NOMO-1 treated with DMSO at 0.1 percent for 48 hours (cell line): ENCODE data around the gene KEL.
A peak's percentile ranks its signal among the peaks of the same experiment; 100 is the strongest.

ENCODE experiments used
- DNase-seq: peaks from one replicate; lab custom pipeline; 2025; ENCODE audit not compliant: unreplicated experiment; lab: John Stamatoyannopoulos, UW

KEL gene

DNA sequence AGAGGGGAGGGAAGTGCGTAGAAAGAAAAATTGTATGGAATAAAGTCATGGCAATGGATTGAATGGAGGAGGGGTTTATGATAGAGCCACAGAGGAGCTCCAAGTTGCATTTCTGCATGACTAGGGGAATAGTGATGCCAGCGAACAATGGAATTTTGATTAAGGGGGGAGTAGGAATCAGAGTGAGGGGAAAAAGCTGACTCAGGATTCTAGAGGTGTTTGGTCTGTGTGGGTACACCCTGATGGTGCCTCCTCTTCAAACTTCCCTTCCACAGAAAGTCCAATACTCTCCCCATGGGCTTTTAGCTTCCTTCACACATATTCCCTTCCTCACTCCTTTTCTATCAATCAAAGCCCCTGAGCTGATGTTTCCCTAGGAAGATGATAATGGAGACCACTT, 1.8 kb upstream of the KEL start:
- no peak for DNase-seq

DNA sequence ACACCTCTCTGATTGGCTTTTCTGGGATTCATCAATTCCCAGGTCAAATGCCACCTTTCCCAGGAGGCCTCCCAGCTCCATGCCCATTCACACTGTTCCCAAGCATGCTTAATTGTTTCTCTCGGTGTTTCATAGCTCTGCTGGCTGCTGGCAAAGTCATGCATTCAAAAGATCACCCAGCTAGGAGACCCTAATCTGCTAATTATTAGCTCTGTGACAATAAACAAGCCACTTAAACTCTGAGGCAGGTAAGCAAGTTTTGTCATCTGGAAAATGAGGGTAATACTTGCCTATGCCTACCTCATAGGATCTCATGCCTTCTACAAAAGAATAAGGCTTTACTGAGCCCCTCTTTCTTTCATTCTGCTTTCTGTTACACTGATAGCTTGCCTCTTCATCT, 828 bp upstream of the KEL start:
- no peak for DNase-seq

DNA sequence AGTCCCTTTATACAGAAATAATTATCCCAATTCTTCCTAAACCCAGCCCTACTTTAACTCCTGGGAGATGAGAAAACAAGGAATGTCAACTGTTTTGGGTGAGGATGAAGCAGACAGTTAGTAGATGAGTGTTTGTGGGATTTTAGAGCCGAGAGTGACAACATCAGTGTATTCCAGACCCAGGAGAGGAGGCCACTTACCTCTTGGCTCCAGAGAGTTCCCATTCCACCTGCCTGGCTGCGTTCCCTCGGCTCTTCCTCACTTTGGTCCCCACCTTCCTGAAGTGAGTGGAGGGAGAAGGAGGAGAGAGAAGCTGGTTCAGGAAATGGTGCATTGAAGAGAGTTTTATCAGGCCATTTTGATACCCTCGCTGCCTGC, 579 bp downstream of the KEL start:
- no peak for DNase-seq

DNA sequence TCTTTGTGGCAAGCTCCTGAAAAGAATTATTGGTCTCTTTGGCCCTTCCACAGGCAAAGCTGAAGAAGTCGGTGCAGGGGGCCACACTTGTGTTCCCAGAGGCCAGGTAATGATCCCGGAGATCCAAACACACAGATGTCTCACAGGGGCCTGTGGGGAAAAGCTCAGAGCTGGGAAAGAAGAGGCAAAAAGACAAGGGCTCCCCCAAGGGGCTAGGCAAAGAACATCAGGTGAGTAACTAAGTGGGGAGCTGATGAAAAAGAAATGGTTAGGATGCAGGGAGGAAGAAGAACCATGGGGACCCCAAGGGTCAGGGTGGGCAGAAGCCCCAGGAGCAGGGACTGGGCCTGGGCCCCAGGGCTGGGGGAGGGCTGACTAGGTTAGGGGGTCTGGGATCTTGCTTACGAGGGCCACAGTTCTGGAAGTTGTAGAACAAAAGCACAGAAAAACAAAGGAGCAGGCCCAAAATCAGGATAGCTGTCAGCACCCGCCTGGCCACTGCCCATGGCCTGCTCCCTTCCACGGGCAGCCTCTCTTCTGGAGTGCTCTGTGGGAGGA, 1.1 kb downstream of the KEL start:
- no peak for DNase-seq

DNA sequence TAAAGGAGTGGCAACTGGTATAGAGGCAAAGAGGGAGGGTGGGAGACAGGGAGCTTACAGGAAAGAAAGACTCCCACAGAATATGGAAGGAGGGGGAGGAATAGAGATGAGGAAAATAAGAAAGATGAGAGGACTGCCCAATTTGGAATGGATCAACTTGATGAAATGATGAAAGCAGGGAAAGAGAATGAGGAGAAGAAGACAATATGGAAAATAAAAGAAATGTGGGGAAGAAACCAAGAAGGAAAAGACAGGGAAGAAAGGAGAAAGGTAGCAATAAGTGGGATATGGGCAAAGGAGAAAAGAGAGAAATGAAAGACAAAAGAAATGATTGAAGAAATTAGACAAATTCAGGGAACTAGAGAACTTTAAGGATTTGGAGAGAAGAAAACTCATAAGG, 3.0 kb downstream of the KEL start:
- no peak for DNase-seq

DNA sequence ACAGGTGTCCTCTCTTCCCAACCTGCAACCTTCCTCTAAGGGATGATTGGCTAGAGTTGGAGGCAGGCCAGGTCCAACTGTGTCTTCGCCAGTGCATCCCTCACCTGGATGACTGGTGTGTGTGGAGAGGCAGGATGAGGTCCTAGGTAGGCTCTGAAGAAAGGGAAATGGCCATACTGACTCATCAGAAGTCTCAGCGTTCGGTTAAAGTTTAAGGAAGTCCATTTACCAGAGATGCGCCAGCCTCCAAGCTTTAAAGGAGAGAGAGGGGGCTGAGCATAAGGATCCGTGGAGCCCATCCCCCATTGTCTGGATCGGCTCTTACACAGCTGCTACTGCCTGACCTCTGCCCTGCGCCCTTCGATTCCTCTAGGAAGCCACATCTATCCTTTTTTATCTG, 4.4 kb downstream of the KEL start:
- DNase-seq = peak; percentile 29

DNA sequence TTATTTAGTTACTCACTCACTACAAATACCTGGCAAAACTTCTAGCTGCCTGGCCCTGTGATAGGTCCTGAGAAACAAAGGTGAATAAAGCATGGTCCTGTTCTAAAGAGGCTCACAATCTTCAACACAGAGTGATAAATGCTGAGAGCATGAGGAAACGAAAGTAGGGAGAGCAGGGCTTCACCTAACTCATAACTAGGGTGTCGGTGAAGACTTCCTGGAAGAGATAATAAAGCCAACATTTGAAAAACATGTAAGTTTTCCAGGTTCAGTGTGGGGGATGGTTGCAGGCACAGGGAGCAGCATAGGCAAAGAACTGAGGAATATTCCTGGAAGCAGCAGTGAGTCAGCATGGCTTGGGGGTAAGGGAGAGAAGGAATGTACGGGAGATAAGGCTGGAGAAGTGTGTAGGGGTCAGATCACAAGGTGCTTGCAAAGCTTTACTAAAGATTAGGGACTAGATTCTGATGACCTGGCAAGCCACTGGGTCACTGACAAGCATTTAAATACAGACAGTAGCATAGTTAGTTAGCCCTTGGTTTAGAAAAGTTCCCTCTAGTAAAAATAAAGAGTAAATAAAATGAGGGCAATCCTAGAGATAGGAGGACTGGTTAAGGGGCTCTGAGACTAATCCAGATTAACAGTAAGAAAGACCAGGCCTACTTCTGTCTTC, 5.1 kb downstream of the KEL start:
- peak; percentile 3 for DNase-seq

DNA sequence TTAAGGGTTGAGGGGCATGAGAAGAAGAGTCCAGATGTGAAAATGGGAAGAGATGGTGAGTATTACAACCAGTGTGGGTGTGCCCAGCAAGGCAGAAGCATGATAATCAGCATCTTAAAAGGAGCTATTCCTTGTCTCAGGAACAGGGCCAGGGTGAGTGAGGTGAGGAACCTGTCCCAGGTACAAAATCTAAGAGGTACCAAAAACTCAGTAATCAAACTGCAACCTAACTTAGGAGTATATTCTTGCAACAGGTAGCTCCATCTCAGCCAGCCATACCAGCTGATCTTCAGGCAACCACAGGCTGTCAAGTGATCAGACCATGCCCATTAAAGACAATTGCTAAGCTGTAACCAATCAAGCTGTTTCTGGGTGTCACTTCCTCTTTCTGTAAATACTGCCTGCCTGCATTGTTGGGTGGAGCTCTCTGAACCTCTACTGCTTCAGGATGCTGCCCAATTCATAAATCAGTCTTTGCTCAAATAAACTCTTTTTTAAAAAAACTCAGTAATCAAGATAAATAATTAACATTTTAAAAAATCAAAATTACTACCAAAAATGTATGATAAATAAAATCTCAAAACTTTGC, 7.4 kb downstream of the KEL start:
- peak; percentile 64 for DNase-seq

DNA sequence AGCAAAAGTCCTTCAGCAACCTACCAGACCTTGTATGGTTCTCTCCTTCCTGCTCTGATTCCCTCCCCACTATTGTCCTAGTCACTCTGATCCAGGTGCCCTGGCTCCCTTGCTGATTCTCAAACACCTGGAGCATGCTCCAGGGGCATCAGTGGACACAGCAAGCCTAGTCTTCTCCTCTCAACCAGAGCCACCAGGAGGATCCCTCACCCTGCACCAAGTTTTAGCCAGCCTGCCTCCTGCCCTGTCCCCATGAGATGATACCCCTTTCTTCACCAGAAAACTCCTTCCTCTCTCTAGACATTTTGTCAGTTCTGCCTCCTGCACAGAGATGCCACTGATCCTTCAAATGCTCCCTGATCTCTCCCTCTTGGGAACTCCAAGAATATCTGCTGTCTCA, 11.9 kb downstream of the KEL start:
- DNase-seq = no peak

DNA sequence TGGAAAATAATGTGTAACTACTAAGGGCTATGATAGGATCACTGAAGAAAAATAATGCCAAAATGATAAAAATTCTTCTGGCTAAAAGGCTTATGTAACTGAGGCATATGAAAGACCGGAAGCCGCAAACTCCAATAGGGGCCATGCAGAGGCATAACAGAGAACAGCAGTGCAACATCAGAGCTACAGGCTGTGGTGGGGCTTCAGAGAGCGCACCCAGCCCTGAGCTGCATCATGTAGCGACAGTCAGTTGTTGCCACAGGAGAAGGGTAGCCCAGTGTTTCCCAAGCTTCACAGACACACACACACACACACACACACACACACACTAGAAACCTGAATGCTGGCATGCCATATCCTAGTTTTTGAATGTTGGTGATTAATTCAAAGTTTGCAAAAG, 13.6 kb downstream of the KEL start:
- DNase-seq = no peak

DNA sequence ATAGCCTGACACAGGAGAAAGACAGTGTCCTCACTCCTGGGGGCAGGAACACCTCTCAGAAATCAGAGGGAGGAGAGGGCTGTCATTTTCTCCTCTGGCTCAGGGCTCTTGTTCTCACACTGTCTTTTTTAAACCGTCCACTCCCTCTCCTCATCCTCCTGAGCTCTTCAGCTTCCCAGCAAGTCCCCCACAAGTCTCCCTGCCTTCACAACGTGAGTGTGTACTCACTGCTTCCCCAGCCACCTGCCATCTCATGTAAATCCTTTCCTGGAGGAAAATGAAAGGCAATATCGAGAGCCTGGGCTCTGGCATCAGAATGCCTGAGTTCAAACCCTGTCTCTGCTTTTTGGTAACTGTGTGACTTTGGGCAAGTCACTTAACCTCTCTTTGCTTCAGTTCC, 17.2 kb downstream of the KEL start:
- no peak for DNase-seq

DNA sequence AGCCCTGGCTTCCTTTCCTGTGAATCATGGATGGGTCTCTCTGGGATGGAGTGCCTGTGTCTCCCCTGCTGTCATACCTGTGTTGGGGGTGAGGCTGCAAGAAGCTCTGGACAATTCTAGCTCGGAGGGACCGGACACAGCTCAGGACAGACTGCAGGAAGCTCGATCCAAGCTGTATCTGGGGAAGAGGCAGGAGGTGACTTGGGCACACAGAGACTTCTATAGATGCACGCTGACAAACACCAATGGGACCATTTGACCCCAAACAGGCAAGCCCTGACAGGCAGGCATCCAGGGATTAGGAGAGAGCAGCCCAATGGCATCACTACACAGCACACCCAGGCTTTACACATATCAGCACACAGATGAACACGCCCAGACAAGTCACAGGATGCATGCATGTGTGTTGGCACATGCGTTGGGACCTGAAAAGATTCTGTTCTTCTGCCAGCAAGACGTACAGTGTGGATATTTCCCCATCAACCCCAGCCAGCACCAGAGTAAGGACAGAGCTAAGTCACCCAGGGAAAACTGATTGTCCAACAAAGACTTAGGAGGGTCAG, 18.4 kb downstream of the KEL start:
- no peak for DNase-seq

DNA sequence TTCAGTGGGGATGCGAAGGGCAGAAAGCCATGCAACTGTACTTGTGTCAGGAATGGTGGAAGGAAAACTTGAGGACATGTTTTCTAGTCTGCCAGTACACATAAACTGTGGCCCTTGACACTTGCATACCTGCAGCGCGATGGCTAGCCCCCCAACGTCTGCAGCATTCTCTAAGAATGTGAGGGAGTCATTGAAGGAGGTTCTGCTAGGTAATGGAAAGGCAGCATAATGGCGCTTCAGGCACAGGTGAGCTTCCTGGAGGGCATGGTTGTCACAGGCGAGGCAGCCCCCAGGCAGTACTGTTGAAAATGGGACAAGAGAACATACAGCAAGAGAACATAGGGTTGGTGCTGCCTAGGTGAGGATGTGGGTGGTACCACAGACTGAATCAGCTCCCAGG, 19.4 kb downstream of the KEL start:
- no peak for DNase-seq

DNA sequence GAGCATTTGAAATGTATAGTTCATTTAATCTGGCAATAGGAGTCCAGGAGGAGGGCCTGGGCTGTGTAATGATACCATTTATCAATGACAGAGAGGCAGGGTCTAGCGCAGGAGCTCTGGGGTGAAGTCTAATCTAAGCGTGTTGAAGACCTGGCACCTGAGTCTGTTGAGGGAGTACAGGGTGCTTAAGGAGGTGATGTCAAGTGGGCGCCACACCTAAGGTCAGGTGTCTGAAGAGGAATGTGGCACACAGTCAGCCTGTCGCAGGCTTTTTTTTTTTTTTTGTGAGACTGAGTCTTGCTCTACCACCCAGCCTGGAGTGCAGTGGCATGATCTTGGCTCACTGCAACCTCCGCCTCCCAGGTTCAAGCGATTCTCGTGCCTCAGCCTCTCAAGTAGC, 20.6 kb downstream of the KEL start:
- DNase-seq = no peak

DNA sequence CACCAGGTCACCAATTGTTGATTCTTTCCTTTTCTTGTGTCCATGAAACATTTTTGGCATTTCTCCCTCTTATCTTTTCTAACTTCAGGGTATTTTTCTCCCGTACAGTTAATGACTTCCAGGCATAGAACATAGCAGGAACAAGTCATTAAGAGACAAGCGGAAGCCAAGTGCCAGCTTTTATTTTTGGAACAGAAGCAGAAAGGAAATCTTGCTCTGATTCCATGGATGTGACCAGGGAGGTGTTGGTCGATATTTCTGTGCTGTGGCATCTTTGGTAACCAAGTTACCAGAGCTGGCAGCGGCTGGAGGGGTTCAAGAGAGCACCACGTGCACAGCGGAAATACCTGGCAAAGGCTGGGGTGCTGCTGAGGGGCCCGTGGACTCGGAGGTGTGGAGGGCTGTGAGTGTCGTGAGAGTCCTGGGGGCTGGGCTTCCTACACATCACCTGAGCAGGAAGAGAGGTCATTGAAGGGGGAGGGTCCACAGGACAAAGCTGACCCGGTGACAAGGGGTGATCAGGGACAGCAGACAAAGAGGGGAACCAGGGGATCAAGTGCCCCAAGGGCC, 21.1 kb downstream of the KEL start:
- DNase-seq = no peak

DNA sequence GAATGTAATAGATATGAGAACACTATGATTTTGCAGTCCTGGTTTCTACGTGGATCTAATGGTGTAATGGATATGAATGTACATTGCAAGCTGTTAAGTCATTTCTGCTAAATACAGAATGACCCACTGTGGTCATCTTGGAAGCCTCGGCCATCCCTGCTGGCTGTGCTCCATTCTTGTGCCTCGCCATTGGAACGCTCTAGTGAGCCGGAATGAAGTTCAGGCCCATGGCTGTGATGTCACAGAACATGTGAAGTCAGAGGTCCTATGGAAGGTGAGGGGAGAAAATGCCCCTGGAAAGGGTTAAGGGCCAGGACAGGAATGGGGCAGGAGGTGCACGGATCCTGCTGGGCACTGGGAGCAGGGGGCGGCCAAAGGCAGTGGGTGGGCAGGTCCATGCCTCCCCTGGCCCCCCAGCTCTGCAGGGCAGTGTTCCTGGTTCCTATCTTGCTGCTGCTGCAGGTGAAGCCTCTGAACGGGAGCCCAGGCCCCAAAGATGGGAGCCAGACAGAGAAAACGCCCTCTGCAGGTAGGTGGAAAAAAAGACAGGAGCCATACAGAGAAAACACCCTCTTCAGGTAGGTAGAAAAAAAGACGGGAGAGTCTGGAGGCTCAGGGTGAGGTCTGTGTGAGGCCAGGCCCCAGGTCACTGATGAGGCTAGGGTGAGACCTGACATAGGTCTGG, 22.8 kb downstream of the KEL start, which contains the start of gene LLCFC1:
Gene LLCFC1, plus strand, starts transcription at position 259 of the 685 bp plus-strand sequence. Its CDS starts 138 bp downstream, at position 397.
- no peak for DNase-seq

DNA sequence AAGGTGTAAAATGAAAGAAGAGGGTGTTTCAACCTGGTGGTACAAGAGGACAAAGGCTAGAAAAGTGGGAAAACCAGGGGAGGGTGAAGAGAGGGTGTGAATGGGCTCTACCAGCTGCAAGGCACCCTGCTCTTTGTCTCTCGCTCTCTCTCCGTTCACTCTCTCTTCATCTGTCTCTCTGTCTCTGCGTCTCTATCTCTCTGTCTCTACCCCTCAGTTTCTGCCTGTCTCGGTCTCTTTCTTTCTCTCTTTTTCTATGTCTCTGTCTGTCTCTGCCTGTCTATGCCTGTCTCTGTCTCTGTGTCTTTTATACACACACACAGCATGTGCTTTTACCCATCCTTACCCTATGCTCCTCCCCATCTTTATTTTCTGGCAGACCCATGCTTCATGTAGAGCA, 23.6 kb downstream of the KEL start:
- no peak for DNase-seq

DNA sequence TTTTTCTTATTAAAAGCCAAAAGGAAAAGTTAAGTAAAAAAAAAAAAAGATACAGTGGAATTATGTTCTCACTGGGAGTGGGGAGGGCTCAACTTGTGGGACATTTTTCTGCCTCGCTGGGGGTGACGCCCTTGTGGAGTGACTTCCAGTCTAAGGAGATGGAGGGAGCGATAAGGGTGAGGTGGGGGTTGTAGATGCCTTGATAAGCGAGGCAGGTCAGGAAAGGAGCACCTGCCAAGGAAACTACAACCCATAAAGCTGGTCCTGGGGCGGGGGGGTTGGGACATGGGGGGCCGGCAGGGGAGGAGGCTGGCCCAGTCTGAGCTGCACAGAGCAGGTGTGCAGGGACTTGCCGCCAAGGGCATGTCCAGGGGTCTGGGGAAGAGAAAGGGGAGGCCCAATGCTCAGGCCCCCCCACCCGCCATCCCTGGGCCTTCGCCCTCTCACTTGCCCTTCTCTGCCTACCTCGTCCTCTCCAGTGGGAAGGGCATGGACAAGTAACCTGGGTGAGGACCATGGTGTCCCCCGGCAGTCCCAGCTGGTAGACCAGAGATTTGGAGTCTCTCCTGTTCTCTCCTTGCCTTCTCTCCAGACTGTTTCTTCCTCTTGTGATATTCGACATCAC, 26.1 kb downstream of the KEL start:
- no peak for DNase-seq

DNA sequence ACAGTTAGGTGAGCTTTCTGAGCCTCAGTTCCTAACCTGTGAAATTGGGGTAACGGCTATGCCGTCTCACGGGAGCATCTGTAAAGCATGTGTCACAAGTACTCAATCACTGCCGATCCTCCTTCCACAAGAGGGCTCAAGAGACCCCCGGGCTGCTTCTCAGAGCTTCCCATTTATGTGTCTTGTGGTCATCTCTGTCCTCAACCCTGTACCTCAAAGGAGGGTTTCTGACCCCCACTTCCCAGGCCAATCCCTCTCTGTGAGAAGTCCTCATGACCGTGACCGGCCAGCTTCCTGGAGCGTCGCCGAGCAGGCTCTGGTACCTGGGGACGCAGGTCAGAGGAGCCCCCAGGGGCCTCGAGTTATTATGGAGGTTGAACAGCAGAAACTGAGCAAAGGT, 28.1 kb downstream of the KEL start:
- DNase-seq = no peak

DNA sequence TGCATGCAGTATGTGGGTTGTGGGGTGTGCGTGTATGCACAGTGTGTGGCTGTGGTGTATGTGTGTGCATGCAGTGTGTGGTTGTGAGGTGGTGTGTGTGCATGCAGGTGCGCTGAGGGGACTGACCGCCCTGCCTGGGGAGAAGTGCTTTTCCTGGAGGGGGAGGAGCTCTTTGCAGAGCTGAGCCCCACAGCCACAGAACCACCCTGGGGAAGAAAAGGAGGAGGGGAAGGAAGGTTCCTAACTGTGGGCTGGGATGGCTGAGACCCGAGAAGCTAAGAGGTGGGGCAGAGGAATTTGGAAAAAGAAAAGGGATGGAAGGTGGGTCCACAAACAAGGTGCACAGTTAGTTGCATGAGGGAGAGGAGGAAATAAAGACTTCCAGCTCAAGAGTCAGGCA, 28.5 kb downstream of the KEL start, which contains the start of gene TRPV5:
Gene TRPV5, minus strand, starts transcription at position 123 of the 400 bp plus-strand sequence. CDS start 287 bp downstream, outside the sequence.
- no peak for DNase-seq

DNA sequence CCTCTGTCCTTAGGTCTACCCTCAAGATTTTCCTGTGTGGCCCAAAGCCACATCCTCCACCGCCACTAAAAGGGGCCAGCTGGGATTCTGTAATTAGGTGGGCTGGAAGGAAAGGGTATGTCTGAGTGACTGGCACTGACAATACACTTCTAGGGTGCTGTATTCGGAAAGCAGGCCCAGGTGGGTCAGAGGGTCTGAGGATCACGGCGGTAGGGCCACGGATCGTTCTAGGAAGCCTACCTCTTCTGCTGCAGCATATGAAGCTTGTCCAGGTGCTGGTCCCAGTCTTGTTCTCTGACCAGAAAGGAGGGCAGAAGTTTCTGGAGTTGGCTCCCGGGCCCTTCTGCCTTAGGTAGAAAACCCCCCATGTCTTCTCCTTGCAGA, 29.1 kb downstream of the KEL start:
- DNase-seq = no peak
